GM19099 (cell line): ENCODE measurements around the gene FBXO33.

ENCODE experiments used
- POLR2A ChIP-seq: IDR thresholded peaks from 3 replicates; pipeline ENCODE4 v1.6.1; 2011; ENCODE audit warnings: low read depth; ENCODE audit not compliant: insufficient read length; ENCODE audit errors: extremely low read depth

The FBXO33 gene

DNA sequence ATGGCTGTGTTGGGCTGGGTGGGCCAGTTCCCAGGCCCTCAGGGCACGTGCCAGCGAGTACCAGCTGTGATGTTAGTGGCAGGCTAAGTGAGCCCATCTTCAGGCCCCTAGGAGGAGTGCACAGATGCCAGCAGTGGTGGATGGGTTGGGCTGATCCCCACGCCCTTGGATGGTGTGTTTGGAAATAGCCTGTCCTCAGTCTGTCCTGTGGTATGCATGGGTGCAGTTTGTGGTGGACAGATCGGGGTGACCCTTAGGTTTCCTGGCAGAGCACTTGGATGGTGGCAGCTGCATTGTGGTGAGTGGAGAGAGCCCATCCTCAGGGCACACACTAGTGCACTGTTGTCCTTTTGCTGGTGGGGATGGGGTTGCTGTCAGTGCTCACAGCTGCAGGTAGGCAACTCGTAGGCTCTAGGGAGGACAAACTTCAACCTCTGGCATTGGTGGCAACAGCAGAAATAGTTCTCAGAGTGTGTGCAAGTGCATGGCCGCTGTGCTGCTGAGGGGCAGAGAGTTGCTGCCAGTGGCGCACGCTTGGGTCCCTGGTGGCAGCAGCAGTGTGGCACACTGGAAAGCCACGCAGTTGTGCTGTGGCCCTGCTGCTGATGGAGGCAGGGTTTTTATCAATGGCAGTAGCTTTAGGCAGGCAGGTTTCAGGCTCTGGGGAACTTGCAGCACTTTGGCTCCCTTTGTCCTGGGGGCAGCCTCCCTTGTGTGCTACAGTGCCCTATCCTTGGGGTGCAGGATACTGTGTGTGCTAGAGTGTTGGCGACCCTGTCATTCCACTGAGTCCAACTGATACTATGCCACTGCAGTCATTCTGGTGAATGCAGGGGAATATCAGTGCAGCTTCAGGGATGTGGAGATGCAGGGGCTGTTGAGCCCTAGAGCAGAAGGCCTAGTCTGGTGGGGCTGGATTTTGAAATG lies 65.5 kb downstream of the FBXO33 start:
- TF ChIP-seq POLR2A, result no peak

DNA sequence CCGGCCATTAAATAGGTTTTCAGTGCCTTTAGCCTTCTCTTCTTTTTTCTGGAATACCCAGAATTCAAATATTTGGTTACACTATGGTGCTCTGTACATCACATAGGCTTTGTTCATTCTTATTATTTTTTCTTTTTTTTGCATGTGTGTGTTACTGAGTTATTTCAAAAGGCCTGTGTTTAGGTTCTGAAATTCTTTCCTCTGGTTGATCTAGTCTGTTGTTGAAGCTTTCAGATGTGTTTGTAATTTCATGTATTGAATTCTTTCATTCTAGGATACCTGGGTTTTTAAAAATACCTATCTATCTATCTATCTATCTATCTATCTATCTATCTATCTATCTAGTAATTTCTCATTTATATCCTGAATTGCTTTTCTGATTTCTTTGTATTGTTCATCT lies 66.9 kb downstream of the FBXO33 start:
- TF ChIP-seq POLR2A, result no peak

DNA sequence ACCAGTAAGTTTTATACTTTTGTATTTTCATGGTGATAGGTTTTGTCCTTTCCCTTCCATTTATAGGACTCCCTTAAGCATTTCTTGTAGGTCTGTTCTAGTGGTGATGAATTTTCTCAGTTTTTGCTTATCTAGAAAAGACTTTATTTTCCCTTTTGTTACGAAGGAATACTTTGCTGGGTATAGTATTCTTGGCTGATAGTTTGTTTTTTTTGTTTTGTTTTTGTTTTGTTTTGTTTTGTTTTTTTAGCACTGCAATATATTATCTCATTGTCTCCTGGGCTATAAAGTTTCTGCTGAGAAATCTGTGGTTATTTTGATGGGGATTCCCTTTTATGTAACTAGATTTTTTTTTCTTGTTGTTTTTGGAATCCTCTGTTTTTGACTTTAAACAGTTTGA lies 67.7 kb downstream of the FBXO33 start:
- no peak for TF ChIP-seq POLR2A

DNA sequence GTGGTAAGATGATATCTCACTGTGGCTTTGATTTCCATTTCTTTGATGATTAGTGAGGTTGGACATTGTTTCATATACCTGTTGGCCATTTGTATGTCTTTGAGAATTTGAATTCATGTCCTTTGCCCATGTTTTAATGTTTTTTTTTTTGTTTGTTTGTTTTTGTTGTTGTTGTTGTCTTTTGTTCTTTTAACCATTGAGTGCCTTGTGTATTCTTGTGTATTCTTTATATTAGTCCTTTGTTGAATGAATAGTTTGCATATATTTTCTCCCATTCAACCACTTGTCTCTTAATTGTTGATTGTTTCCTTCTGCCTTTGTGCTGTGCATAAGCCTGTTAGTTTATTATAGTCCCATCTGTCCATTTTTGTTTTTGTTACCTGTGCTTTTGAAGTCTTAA lies 71.9 kb downstream of the FBXO33 start:
- TF ChIP-seq POLR2A, result no peak

DNA sequence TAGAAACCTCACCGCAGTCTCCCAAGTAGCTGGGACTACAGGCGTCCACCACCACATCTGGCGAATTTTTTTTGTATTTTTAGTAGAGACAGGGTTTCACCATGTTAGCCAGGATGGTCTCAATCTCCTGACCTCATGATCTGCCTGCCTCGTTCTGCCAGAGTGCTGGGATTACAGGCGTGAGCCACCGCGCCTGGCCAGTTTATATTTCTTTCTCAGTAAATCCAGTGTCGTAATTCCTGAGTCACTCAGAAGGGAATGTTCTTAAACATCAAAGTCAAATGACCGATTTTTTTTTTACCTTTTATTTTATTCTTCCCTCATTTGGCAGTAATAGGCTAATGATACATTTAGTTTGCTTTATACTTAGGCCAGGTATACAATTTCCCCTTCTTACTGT lies 80.5 kb downstream of the FBXO33 start:
- no peak for TF ChIP-seq POLR2A

DNA sequence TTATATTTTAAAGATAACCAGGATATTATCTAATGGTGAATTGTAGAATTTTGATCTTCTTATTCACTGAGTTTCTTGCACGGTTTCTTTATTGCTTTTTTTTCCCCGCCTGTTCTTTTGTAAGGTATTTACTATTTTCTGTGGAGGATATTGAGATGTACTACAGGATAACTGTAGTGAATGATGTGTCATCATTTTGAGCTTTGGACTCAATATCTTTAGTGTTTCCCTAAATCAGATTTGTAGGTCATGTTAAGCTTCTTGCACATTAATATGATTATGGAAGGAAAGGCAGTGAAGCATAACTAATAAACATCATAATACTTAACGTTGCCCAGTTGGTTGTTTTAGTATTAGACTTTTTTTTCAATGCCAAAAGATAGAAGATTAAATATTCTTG lies 81.4 kb downstream of the FBXO33 start:
- no peak for TF ChIP-seq POLR2A
